T-helper 1 cell (primary cell): Measurements from ENCODE around the gene SND1.

Source experiments
- DNase-seq, 5 donors: peaks; one replicate each; pipeline ENCODE4 v3.0.0-alpha.2; 2012 to 2020

The SND1 gene

GRCh38 chr7:127909424-127910152 lies 257.6 kb downstream of the SND1 start:
- no peak for DNase-seq

DNA sequence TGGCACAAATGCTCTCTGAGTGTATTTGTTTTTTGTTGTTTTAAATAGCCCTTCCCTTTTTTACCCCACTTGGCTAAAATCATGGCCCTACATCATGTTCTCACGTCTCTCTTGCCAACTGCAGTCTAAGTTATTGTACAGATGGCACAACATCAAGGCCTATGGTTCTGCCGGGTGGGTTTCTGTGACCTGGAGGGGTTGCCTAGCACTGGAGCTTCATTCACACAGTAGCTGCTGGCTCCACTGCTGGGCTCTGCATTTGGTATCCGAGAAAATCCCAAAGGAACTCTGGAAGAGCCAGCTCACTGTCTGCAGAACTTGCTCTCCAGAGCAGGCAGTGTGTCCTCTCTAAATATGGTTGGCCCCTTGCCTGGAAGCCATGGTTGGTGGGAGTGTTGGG lies 258.7 kb downstream of the SND1 start:
- no peak for DNase-seq

DNA sequence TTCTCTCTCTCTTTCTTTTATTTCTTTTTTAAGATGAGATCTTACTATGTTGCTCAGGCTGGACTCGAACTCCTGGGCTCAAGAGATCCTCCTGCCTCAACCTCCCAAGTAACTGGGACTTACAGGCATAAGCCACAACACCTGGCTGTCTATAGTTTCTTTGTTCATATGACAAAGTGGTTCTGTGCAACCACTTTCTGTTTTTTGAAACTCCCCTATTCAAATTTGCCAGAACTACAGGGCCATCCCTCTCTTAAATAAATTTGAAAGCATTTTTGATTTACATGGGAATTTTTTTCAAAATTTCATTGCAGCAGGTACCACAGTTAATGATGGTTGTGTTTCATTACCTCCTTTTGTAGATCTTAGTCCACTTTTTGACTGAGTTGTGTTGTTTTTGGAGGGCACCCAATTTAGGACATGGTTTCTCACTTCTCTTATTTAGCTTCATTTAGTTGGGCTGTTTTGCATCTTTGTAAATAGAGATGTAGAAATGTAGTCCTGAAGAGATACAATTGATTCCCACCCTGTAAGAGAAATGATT lies 260.0 kb downstream of the SND1 start:
- no peak for DNase-seq

DNA sequence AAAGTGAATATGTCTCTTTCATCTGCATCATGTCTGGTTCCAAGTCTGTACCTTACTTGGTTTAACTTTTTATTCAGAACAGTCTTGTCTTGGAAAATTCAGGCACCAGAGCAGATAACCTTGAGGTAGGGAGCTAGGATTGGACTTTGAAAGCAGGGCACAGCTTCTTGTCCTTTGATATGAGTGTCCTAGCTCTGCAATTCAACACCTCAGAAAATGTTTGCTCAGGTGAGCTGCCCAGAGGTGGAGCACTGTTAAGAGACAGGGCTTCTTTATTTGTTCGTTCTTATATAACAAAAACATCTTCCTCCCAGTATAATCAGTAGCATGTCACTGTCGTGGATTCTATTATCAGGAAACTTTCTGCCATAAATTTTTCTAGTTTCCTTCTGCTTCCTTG lies 260.9 kb downstream of the SND1 start:
- DNase-seq: no peak

- no peak for DNase-seq
These were observed 261.7 kb downstream of the SND1 start for GRCh38 chr7:127913686-127914085.

DNA sequence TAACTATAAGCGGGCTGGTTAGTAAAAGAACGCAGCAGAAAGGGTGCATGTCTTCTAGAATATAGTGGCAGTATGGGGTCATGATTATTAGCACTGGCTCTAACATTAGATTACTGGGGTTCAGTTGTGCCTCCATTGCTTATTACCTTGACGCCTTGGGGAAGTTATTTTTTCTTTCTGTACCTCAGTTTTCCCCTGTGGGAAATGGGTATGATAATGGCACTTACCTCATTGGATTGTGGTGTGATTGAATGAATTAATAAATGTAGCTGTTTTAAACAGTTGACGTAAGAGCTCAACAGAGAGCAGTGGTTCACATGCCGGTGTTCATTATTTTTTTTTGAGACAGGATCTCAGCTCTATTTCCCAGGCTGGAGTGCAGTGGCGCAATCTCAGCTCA lies 262.7 kb downstream of the SND1 start:
- no peak for DNase-seq

GRCh38 chr7:127916735-127917134 lies 264.7 kb downstream of the SND1 start:
- DNase-seq: no peak

DNA sequence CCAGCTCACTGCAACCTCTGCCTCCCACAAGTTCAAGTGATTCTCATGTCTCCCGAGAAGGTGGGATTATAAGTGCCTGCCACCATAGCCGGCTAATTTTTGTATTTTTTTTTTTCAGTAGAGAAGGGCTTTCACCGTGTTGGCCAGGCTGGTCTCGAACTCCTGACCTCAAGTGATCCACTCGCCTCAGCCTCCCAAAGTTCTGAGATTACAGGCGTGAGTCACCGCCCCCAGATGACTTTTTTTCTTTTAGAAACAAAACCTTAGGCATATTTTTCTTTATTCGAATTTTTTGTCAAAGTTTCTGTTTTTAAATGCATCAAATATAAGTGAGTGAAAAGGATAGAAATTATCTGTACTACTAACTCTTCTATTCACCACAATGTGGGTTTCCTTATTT lies 266.1 kb downstream of the SND1 start:
- no peak for DNase-seq

DNA sequence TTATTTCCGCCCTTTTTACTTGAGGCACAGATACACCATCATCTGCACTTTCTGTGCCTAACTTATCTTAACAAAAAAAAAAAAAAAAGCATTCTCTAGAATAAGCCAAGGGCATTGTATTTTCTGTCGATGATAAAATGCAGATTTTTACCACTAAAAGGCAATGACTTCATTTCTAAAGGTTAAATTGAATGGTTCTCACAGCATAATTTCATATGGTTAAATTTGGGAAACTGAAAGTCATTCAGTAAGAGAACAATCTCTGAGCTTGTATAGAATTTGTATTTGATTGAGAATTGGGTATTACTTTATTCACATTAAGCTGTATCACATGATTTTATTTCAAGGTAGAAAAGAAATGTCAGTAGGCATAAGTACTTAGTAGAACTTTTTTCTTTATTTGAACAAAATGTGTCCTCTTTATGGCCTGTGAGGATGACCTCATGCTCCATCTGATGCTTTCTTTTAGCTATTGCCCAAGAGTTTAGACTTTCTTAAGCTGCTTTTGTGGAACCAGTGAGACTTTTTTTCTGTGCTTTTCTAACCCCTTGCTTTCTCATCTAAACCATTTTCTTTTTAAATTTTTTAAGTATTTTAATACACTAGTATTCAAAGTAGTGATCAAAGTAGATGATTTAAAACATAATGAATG lies 268.9 kb downstream of the SND1 start:
- no peak for DNase-seq

DNA sequence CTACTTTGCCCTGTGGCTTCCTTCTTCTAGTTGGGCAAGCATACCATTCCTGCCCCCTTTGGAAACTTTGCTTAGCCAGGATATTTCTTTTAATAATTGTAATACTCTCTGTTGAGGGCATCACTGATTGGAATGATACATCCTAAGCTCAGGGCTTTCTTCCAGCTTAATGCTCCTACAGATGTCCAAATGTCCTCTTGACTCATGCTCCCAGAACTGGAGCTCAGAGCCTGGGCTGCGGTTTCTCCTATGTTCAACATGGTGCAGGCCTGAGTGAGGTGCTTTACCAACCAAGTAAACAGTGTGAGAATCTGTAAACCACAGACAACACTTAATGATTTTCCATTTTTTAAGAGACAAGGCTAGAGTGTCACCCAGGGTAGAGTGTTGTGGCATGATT lies 270.7 kb downstream of the SND1 start:
- DNase-seq: no peak

- no peak for DNase-seq
These were observed 272.9 kb downstream of the SND1 start for GRCh38 chr7:127924874-127925273.

GRCh38 chr7:127927348-127927696 lies 275.3 kb downstream of the SND1 start:
- DNase-seq: no peak

DNA sequence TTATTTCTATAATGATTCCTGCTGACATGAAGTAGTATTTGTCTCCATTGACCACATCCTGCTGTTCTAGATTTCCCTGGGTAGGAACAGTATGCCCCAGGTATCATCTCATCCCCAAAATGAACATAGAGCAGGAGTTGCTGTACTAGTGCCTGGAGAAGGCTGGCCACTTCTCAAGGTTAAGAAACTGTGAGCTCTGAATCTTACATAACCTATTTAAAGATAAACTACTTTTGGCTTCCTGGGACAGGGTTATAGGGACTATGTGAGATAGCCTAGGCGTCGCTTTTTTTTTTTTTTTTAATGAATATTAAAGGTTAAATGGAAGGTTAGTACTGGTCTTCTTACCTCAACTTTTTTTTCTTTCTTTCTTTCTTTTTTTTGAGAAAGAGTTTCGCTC lies 276.2 kb downstream of the SND1 start:
- DNase-seq: no peak

DNA sequence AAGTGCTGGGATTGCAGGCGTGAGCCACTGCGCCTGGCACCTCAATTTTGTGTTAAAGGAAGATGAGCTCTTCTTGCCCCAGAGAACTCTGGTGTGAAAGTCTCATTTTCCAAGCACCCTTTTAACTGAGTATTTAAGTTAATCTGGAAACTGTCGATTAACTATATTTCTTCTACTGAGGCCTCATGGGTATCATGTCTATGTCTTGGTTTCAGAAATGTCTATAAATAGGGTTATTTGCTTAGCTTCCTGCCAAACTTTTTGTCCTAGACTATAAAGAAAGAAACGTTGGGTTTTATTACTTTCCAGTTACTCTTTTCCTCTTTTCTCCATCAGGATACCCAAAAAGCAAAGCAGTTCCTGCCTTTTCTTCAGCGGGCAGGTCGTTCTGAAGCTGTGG lies 276.9 kb downstream of the SND1 start:
- no peak for DNase-seq

DNA sequence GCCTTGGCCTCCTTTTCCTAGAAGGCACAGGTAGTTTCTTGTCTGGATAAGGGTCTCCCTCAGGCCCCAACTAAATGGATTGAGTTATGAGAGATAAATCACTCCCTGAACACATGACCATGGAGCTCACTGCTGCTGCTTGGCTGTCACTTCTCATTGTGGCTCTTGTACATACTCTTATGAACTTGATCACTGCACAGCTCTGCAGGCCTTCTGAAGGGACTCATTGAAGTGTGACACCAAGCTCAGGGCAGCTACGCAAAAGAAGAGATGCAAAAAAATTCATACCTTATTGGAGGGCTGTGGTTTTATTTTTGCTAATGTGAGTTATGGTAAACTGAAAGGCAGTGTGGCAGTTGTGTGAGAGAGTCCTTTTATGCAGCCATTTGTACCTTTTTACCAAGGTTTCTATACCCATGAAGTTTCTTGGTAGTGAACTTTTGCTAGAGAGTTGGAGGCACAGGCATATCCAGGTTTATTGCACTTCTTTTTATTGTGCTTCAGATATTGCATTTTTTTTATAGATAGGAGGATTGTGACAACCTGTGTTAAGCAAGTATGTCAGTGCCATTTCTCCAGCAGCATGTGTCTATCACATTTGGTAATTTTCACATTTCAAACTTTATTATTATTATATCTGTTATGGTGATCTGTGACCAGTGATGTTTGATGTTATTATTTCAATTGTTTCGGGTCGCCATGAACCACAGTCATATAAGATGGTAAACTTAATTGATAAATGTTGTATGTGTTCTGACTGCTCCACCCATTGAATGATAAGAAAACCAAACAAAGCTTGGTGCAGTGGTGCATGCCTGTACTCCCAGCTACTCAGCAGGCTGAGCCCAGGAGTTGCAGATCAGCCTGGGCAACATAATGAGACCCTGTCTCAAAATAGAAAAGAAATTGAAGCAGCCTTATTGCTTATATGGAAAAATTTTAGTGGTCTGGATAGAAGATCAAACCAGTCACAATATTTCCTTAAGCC lies 278.6 kb downstream of the SND1 start:
- DNase-seq: no peak

DNA sequence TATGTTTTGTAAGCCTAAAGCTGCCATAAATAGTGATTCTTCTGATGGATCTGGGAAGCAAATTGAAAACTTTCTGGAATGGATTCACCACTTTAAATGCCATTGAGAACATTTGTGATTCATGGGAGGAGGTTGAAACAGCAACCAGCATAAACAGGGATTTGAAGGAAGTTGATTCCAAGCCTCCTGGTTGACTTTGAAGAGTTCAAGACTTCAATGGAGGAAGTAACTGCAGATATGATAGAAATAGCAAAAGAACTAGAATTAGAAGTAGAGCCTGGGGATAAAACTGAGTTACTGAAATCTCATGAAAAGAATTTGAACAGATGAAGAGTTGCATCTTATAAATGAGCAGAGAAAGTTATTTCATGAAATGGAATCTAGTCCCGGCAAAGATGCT lies 280.1 kb downstream of the SND1 start:
- DNase-seq: no peak

DNA sequence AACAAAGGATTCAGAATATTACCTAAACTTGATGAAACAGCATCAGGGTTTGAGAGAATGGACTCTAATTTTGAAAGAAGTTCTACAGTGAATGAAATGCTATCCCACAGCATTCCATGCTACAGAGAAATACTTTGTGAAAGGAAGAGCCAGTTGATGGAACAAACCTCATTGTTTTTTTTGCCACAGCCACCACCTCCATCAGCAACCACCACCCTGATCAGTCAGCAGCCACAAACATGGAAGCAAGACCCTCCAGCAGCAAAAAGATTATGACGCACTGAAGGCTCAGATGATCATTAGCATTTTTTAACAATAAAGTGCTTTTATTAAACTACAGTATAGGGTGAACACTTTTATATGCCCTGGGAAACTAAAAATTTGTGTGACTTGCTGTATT lies 280.5 kb downstream of the SND1 start:
- no peak for DNase-seq

- DNase-seq: no peak
These were observed 281.2 kb downstream of the SND1 start for GRCh38 chr7:127933146-127933545.

GRCh38 chr7:127934711-127935110 lies 282.7 kb downstream of the SND1 start:
- no peak for DNase-seq

DNA sequence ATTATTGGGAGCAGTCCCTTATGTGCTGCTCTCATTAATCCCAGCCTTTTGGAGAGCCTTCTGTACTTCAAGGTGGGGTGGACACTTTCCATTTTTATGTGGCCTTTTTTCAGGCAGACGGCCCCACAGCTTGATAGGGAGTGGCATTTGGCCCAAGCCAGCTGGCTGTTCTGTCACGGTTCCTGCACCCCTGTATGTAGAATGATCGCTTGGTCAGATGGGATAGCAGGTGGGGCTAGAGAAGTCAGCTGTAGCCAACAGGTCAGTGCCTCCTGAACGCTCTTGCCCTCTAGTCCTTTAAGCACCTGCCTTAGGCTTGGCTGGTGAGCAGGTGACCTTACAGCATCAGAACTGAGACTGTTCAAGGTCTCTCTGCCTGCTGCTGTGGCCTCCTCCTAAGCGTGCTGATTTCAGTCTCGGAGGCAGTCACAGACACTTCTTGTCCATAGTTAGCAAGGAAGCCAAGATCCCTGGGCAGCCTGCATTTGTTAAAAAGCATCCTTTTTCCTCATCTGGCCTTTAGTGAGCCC lies 283.9 kb downstream of the SND1 start:
- no peak for DNase-seq

DNA sequence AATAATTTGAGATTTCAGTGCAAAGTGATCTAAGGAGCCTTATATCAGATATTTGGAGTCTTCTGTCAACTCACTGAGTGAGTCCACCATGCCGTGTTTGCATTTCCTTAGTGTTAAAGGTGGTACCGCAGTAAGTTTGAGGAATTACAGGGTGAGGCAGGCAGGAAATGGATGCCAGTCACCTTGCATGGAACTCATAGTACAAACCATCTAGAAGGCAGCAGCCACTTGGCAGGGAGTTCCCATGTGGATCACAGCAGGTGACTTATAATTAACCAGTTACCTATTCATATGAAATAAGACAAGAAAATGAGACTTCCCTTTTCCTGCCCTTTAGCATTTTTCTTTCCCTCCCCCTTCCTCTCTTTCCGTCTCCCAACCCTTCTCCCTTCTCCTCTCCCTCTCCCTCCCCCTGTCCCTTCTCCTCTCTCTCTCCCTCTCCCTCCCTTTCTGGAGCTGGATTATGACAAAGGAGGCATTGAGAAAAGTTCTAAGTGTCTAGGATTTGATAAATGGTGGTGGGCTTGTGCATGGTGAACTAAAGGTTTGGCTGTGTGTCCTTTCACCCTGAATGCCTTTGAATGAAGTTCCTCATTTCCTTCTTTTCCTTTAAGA lies 285.2 kb downstream of the SND1 start:
- no peak for DNase-seq

- DNase-seq: no peak
These were observed 286.6 kb downstream of the SND1 start for GRCh38 chr7:127938588-127938987.
